RWPE1 (cell line): ENCODE results near the gene ZMIZ1.

Source experiments
- CTCF ChIA-PET: fragments of 350-600 bp; sonication (Branson Sonifier 250); formaldehyde crosslinking; extraction: SDS; loops from one replicate; lab custom pipeline; 2021; lab: Yijun Ruan, JAX
- POLR2A ChIA-PET: fragments of 400-600 bp; formaldehyde crosslinking; extraction: SDS; loops from one replicate; lab custom pipeline; 2020; ENCODE audit warnings: antibody characterized with exemption; ENCODE audit not compliant: low non-redundant PET; lab: Yijun Ruan, JAX
- DNase-seq: peaks from one replicate; pipeline ENCODE4 v3.0.0; 2012; ENCODE audit warnings: low spot score
- H3K27ac ChIP-seq: fragments of 450-650 bp; 2 replicates; pipeline ENCODE4 v1.5.1; 2017
- CTCF ChIP-seq: fragments of 450-650 bp; conservative IDR thresholded peaks from 2 replicates; pipeline ENCODE4 v1.5.1; 2017; ENCODE audit warnings: low read depth, mild to moderate bottlenecking

Gene ZMIZ1

GRCh38 chr10:79068562-79069324, at the start of gene ZMIZ1:
ZMIZ1 (plus strand) TSS chr10:79068966; CDS start chr10:79201633, 132,667 bp downstream.
- DNase-seq, result peak; percentile 96
- no peak; the same call in 1 of the 2 replicates for TF ChIP-seq CTCF
- peak within 1 kb of the TSS; percentile 100 for H3K27ac ChIP-seq
- CTCF ChIA-PET, result interaction anchor here (0.8 to 6.1 kb wide), 3 partner anchors 123 to 133 kb away, joined by 3 to 42 read pairs (median 3); no protein-coding TSS in a partner anchor
- POLR2A ChIA-PET, result no interaction called here

GRCh38 chr10:79019441-79020014, 49.2 kb upstream of the ZMIZ1 start:
- CTCF ChIA-PET, result interaction anchor here (1.0 to 1.4 kb wide), 2 partner anchors 45 to 176 kb away, joined by 3 read pairs; no protein-coding TSS in a partner anchor
- POLR2A ChIA-PET, result no interaction called here

GRCh38 chr10:79020015-79020491, 48.7 kb upstream of the ZMIZ1 start:
- peak overlapping the region; percentile 97 for H3K27ac ChIP-seq
- TF ChIP-seq CTCF, result no peak
- peak; percentile 25 for DNase-seq
- POLR2A ChIA-PET, result no interaction called here
- CTCF ChIA-PET, result no interaction called here

More at GRCh38 chr10:79019441-79020014, 49.2 kb upstream of the ZMIZ1 start:
- H3K27ac ChIP-seq, result peak overlapping the region; percentile 97
- DNase-seq, result no peak
- TF ChIP-seq CTCF, result no peak

- H3K27ac ChIP-seq, result peak overlapping the region; percentile 97
- CTCF ChIA-PET, result no interaction called here
- TF ChIP-seq CTCF, result no peak
- POLR2A ChIA-PET, result no interaction called here
- DNase-seq, result no peak
These were observed 48.2 kb upstream of the ZMIZ1 start for GRCh38 chr10:79020605-79021004.

- DNase-seq, result no peak
- TF ChIP-seq CTCF, result no peak
- H3K27ac ChIP-seq, result peak overlapping the region; percentile 43
- ChIA-PET POLR2A (no interaction called here), CTCF (no interaction called here)
These were observed 47.3 kb upstream of the ZMIZ1 start for GRCh38 chr10:79021331-79021907.

- no peak for DNase-seq
- POLR2A ChIA-PET, result no interaction called here
- H3K27ac ChIP-seq, result peak overlapping the region; percentile 43
- CTCF ChIA-PET, result no interaction called here
- no peak for TF ChIP-seq CTCF
These were observed 46.7 kb upstream of the ZMIZ1 start for GRCh38 chr10:79021948-79022499.
